IMR-90 (cell line): Measurements from ENCODE around the gene KCNAB1. TPM values are rescaled to one million over a fixed set of nuclear protein-coding genes. Genes with fewer than 3 reads are reported as not detected.

Experiments used
- ATAC-seq: fragments of 200-7000 bp; cut with Tn5 transposase; 2 replicates; pipeline ENCODE4 v1.9.1; 2020; ENCODE audit warnings: low read depth, mild to moderate bottlenecking, moderate library complexity
- BruUV-seq: library from RNA; stranded (reverse); fragments of 400-500 nt; replicated peaks from 2 replicates; lab custom pipeline; 2021; lab: Mats Ljungman, UMichigan
- CTCF ChIA-PET: fragments of 300-600 bp; formaldehyde crosslinking; extraction: SDS; loops from one replicate; lab custom pipeline; 2021; ENCODE audit warnings: antibody characterized with exemption; lab: Yijun Ruan, JAX
- POLR2A ChIA-PET: fragments of 300-600 bp; sonication (Branson Sonifier 250); formaldehyde crosslinking; loops from one replicate; lab custom pipeline; 2022; ENCODE audit warnings: antibody characterized with exemption; ENCODE audit not compliant: unreplicated experiment; lab: Charles Lee
- DNase-seq: peaks from one replicate; pipeline ENCODE4 v3.0.0; 2013
- H2AFZ ChIP-seq: replicated peaks from 2 replicates; pipeline ENCODE3; 2013; ENCODE audit warnings: low read length, mild to moderate bottlenecking; ENCODE audit not compliant: poor library complexity
- H2AK5ac ChIP-seq: 2 replicates; pipeline ENCODE4 v1.6.1; 2013; ENCODE audit warnings: low read depth, low read length, inconsistent platforms
- H2AK9ac ChIP-seq: replicated peaks from 2 replicates; pipeline ENCODE3; 2013; ENCODE audit warnings: mild to moderate bottlenecking, low read depth, low read length, moderate library complexity; ENCODE audit not compliant: poor library complexity
- H2BK120ac ChIP-seq: 2 replicates; pipeline ENCODE4 v1.6.1; 2013; ENCODE audit warnings: low read depth, low read length, inconsistent platforms
- H2BK15ac ChIP-seq: 3 replicates; pipeline ENCODE4 v1.6.1; 2013; ENCODE audit warnings: low read depth, low read length, inconsistent platforms
- H2BK20ac ChIP-seq: 2 replicates; pipeline ENCODE4 v1.6.1; 2013; ENCODE audit warnings: low read depth, mild to moderate bottlenecking, inconsistent platforms, low read length, moderate library complexity
- H2BK5ac ChIP-seq: 2 replicates; pipeline ENCODE4 v1.6.1; 2013; ENCODE audit warnings: mild to moderate bottlenecking, low read depth, low read length, inconsistent platforms; ENCODE audit not compliant: poor library complexity, severe bottlenecking
- H3K14ac ChIP-seq: replicated peaks from 2 replicates; pipeline ENCODE4 v1.6.1; 2013; ENCODE audit warnings: low read depth, low read length, inconsistent platforms
- H3K18ac ChIP-seq: 2 replicates; pipeline ENCODE4 v1.6.1; 2013; ENCODE audit warnings: low read depth, low read length, control low read depth
- H3K23ac ChIP-seq: 2 replicates; pipeline ENCODE4 v1.6.1; 2013; ENCODE audit warnings: low read depth, low read length, inconsistent platforms
- H3K27ac ChIP-seq: 2 replicates; pipeline ENCODE4 v1.5.1; 2013; ENCODE audit warnings: mild to moderate bottlenecking, control low read depth, low read length; ENCODE audit not compliant: insufficient read depth
- H3K27me3 ChIP-seq: 2 replicates; pipeline ENCODE4 v1.6.1; 2013; ENCODE audit warnings: low read length; ENCODE audit not compliant: control insufficient read depth, insufficient read depth
- H3K36me3 ChIP-seq: 2 replicates; pipeline ENCODE4 v1.6.1; 2013; ENCODE audit warnings: low read length, mixed read lengths; ENCODE audit not compliant: control insufficient read depth, insufficient read depth
- H3K4ac ChIP-seq: 2 replicates; pipeline ENCODE4 v1.6.1; 2013; ENCODE audit warnings: low read depth, low read length, inconsistent platforms
- H3K4me1 ChIP-seq: 2 replicates; pipeline ENCODE4 v1.6.1; 2013; ENCODE audit warnings: low read length, mixed read lengths; ENCODE audit not compliant: control insufficient read depth, insufficient read depth
- H3K4me2 ChIP-seq: 2 replicates; pipeline ENCODE4 v1.6.1; 2013; ENCODE audit warnings: low read depth, mild to moderate bottlenecking, control low read depth, low read length, moderate library complexity
- H3K4me3 ChIP-seq: 2 replicates; pipeline ENCODE4 v1.5.1; 2013; ENCODE audit warnings: low read depth, mild to moderate bottlenecking, control low read depth, low read length, moderate library complexity; ENCODE audit not compliant: insufficient read depth
- H3K56ac ChIP-seq: 2 replicates; pipeline ENCODE4 v1.6.1; 2013; ENCODE audit warnings: low read length, inconsistent platforms; ENCODE audit not compliant: insufficient read depth; ENCODE audit errors: extremely low read depth
- H3K79me1 ChIP-seq, 2 experiments: 2 replicates each; pipeline ENCODE4 v1.6.1; 2013; ENCODE audit warnings: low read length in 2 of 2, inconsistent platforms in 1 of 2, low read depth in 1 of 2
- H3K9ac ChIP-seq: 2 replicates; pipeline ENCODE4 v1.6.1; 2013; ENCODE audit warnings: low read depth, low read length, control low read depth
- H3K9me1 ChIP-seq: 2 replicates; pipeline ENCODE4 v1.6.1; 2013; ENCODE audit warnings: low read length, inconsistent platforms; ENCODE audit not compliant: insufficient read depth
- H3K9me3 ChIP-seq: 2 replicates; pipeline ENCODE4 v1.6.1; 2013; ENCODE audit warnings: low read length; ENCODE audit not compliant: control insufficient read depth, insufficient read depth
- H4K20me1 ChIP-seq: 2 replicates; pipeline ENCODE4 v1.6.1; 2013; ENCODE audit warnings: low read length, inconsistent platforms; ENCODE audit not compliant: insufficient read depth
- H4K5ac ChIP-seq: 2 replicates; pipeline ENCODE4 v1.6.1; 2013; ENCODE audit warnings: mild to moderate bottlenecking, low read depth, low read length, control low read depth
- H4K8ac ChIP-seq, 2 experiments: 2 replicates each; pipeline ENCODE4 v1.6.1; 2013; ENCODE audit warnings: low read depth in 2 of 2, low read length in 2 of 2, control low read depth in 1 of 2, inconsistent platforms in 1 of 2
- H4K91ac ChIP-seq: 2 replicates; pipeline ENCODE4 v1.6.1; 2013; ENCODE audit warnings: low read depth, low read length, inconsistent platforms; ENCODE audit not compliant: insufficient read depth
- CTCF ChIP-seq: conservative IDR thresholded peaks from 2 replicates; pipeline ENCODE4 v1.5.1; 2012; ENCODE audit warnings: mild to moderate bottlenecking, low read depth, low read length, improper control_type of control experiment
- FOS ChIP-seq: fragments of 150-350 bp; IDR thresholded peaks from 2 replicates; pipeline ENCODE4 v1.6.1; 2016; ENCODE audit warnings: low read depth, low read length
- MAZ ChIP-seq: IDR thresholded peaks from 2 replicates; pipeline ENCODE4 v1.6.1; 2012; ENCODE audit warnings: low read depth, mild to moderate bottlenecking, low read length, improper control_type of control experiment, moderate library complexity, borderline replicate concordance
- POLR2A ChIP-seq: IDR thresholded peaks from 2 replicates; pipeline ENCODE4 v1.6.1; 2012; ENCODE audit warnings: mild to moderate bottlenecking, low read depth, low read length
- RAD21 ChIP-seq: IDR thresholded peaks from 2 replicates; pipeline ENCODE4 v1.6.1; 2012; ENCODE audit warnings: low read length, improper control_type of control experiment
- SMC3 ChIP-seq: fragments of 150-350 bp; IDR thresholded peaks from 2 replicates; pipeline ENCODE4 v1.6.1; 2016; ENCODE audit warnings: low read depth, mild to moderate bottlenecking, antibody characterized with exemption, low read length, moderate library complexity
- WGBS, 2 experiments: methylation state at CpG; one replicate each; pipeline versions ENCODE4 v1.1.5 to v1.1.7; 2013; ENCODE audit warnings: missing lambda C conversion rate in 2 of 2; ENCODE audit not compliant: insufficient read length in 1 of 2; ENCODE audit errors: extremely low coverage in 2 of 2; 5-methylcytosine and 5-hydroxymethylcytosine counted together
- dilution Hi-C: fragments of 300-500 bp; cut with HindIII; formaldehyde crosslinking; loops from one replicate; pipeline ENCODE4 v1.14.3; 2018; ENCODE audit warnings: low sequenced_read_pairs; ENCODE audit not compliant: unreplicated experiment
- in situ Hi-C: fragments of 300-500 bp; cut with MboI; formaldehyde crosslinking; loops from 3 replicates; pipeline ENCODE4 v1.14.3; 2019; ENCODE audit warnings: low sequenced_read_pairs, inconsistent platforms, mixed read lengths
- intact Hi-C: fragments of 100-400 bp; cut with micrococcal nuclease; formaldehyde crosslinking; loops from 2 replicates; pipeline ENCODE4 v1.10.0; 2022
- polyA plus RNA-seq, 3 experiments: library from polyadenylated mRNA; depleted of rRNA; stranded (reverse); fragments of >200 nt; gene quantifications; 2 replicates each; pipeline ENCODE4 v1.2.3, GENCODE V29; 2012; ENCODE audit warnings: low replicate concordance in 1 of 3
- total RNA-seq: library from RNA; depleted of rRNA; stranded (reverse); fragments of >200 nt; gene quantifications from 2 replicates; pipeline ENCODE4 v1.2.3, GENCODE V29; 2012

Gene KCNAB1
- total and polyA plus RNA-seq, 2 of the 4 experiments (the other 2 are of a cell fraction), result under 0.01 to 0.07 TPM

- no peak overlapping the region for H4K91ac ChIP-seq
- H4K5ac ChIP-seq, result no peak overlapping the region
- H3K56ac ChIP-seq, result no peak overlapping the region
- POLR2A ChIA-PET, result no interaction called here
- intact Hi-C loops, result loop anchor here (1.0 kb wide), 3 partner anchors 61 to 359 kb away; no protein-coding TSS in a partner anchor
- no peak overlapping the region for H3K4me3 ChIP-seq
- H2AFZ ChIP-seq, result no peak overlapping the region
- H3K4me1 ChIP-seq, result 0 out of 2 replicates have a peak, but pooled peaks cover 2% of the 10 kb centered on the region
- H3K4me2 ChIP-seq, result no peak overlapping the region
- H3K27me3 ChIP-seq, result peaks cover 12% of the 10 kb centered on the region
- no peak overlapping the region for H3K14ac ChIP-seq
- H2BK20ac ChIP-seq, result no peak overlapping the region
- H4K8ac ChIP-seq, result no peak overlapping the region
- dilution Hi-C loops, result loop anchor here (25.0 kb wide), 1 partner anchor 347 kb away; no protein-coding TSS in a partner anchor
- TF ChIP-seq SMC3 (peak; percentile 78), MAZ (no peak), RAD21 (peak; percentile 74), POLR2A (no peak), CTCF (peak; percentile 67), FOS (no peak)
- H3K18ac ChIP-seq, result no peak overlapping the region
- CTCF ChIA-PET, result interaction anchor here (0.5 to 3.6 kb wide), 14 partner anchors 14 to 1771 kb away, joined by 3 to 21 read pairs (median 3); no protein-coding TSS in a partner anchor
- H3K4ac ChIP-seq, result no peak overlapping the region
- no peaks in the 10 kb centered on the region for H4K20me1 ChIP-seq
- no peak overlapping the region for H2BK15ac ChIP-seq
- no peak overlapping the region for H2BK120ac ChIP-seq
- DNase-seq (peak; percentile 66), ATAC-seq (peak; percentile 91)
- no peak overlapping the region for H2AK5ac ChIP-seq
- H2AK9ac ChIP-seq, result no peak overlapping the region
- H3K9ac ChIP-seq, result no peak overlapping the region
- no peak overlapping the region for H2BK5ac ChIP-seq
- in situ Hi-C loops, result loop anchor here (5.0 kb wide), 1 partner anchor 357 kb away; no protein-coding TSS in a partner anchor
- no peaks in the 10 kb centered on the region for H3K9me3 ChIP-seq
- no peak overlapping the region for H3K23ac ChIP-seq
- no TSS peak for BruUV-seq
- H3K79me1 ChIP-seq, result no peaks in the 10 kb centered on the region
- no peaks in the 10 kb centered on the region for H3K36me3 ChIP-seq
- no peak overlapping the region for H3K27ac ChIP-seq
- WGBS, 2 experiments, result no CpG with 5 or more reads among the region's 5 CpGs
- H3K9me1 ChIP-seq, result no peaks in the 10 kb centered on the region; the same call in 1 of the 2 replicates
Observed at GRCh38 chr3:156509189-156510174, 389.1 kb downstream of the KCNAB1 start.
